ENCODE data around the gene CDK14. TPM values are rescaled to one million over a fixed set of nuclear protein-coding genes. Genes with fewer than 3 reads are reported as not detected.

Gene CDK14
- total and polyA plus RNA-seq, 10 of the 15 experiments (the other 5 are each of a cell fraction or from before 2014, with no cell fraction given) = 6.5 to 61.3 (median 24.2) TPM

DNA sequence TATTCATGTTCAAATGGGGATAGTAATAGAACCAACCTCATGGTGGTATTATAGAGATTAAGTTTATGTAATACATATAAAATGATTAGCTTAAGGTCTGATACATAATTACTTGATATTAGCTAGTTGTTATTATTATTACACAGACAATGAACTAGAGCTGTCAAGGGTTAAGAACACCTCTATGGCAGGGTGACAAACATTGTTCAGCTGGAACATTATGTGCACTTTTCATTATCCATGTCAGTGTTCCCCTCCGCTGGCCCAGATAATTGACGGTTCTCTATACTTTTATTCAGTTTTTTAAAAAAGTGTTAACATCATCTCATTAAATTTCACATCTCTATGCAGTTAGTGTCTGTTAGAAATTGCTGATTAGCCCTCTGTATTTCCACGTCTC is 142.1 kb downstream of the CDK14 start:
- peaks cover 0 to 7% of the 10 kb centered on the region in 2 experiments; a peak in 3 of 4 replicates for H3K36me3 ChIP-seq (ENCODE audit: control insufficient read depth in 2 of 2, insufficient read depth in 2 of 2, low read length in 1 of 2)
- in situ Hi-C loops (cut with MboI) = no loop called here
- H3K27ac ChIP-seq (ENCODE audit: control insufficient read depth, insufficient read depth) = no peak overlapping the region
- POLR2A ChIA-PET = interaction anchor here (1.7 to 1.8 kb wide), 2 partner anchors 14 to 37 kb away, joined by 3 to 4 read pairs; no protein-coding TSS in a partner anchor
- DNase-seq (ENCODE audit: low read depth, low spot score) = no peak
- H3K4me1 ChIP-seq (ENCODE audit: control insufficient read depth, insufficient read depth, low read length) = peaks cover 20% of the 10 kb centered on the region
- H2AFZ ChIP-seq (ENCODE audit: control insufficient read depth, low read depth, low read length) = no peak overlapping the region
- no peak overlapping the region for H3K4me2 ChIP-seq (ENCODE audit: control insufficient read depth, insufficient read depth)
- intact Hi-C loops (cut with micrococcal nuclease; ENCODE audit: unreplicated experiment) = no loop called here
- peaks cover 6% of the 10 kb centered on the region for H3K9me3 ChIP-seq (replicated peaks; ENCODE audit: control insufficient read depth, insufficient read depth, low read length)
- H3K27me3 ChIP-seq (replicated peaks in 1 of 2; ENCODE audit: control insufficient read depth in 2 of 2, insufficient read depth in 2 of 2, low read length in 1 of 2) = no peaks in the 10 kb centered on the region
- no TSS peak for BruUV-seq (replicated peaks)
- RAD21 ChIA-PET (ENCODE audit: unreplicated experiment) = interaction anchor here (1.0 to 2.6 kb wide), 9 partner anchors 10 to 115 kb away, joined by 3 to 15 read pairs (median 5); no protein-coding TSS in a partner anchor
- H3K79me2 ChIP-seq (ENCODE audit: control insufficient read depth, insufficient read depth, low read length) = no peaks in the 10 kb centered on the region; the same call in 1 of the 2 replicates
- CTCF ChIA-PET = interaction anchor here (1.0 to 2.2 kb wide), 6 partner anchors 9 to 296 kb away, joined by 3 to 14 read pairs (median 4); no protein-coding TSS in a partner anchor
- SMC1A ChIA-PET (ENCODE audit: uncharacterized antibody, unreplicated experiment) = interaction anchor here (0.7 to 4.0 kb wide), 14 partner anchors 9 to 299 kb away, joined by 3 to 41 read pairs (median 8); no protein-coding TSS in a partner anchor
- no peaks in the 10 kb centered on the region for H4K20me1 ChIP-seq (ENCODE audit: control insufficient read depth, insufficient read depth)
- no peak for FAIRE-seq
- WGBS (ENCODE audit: insufficient coverage, insufficient replicate concordance, low lambda C conversion rate, missing lambda C conversion rate) = 78% methylated on average over 3 of the region's 3 CpGs
- no peak for ATAC-seq
- H3K9ac ChIP-seq (ENCODE audit: control insufficient read depth, insufficient read depth, low read length) = no peak overlapping the region
- TF ChIP-seq SMARCA5 (IDR thresholded peaks at IDR 0.05) (no peak), POLR2AphosphoS2 (IDR thresholded peaks at IDR 0.05; ENCODE audit: low read depth, low read length) (no peak), IKZF1 (conservative IDR thresholded peaks at IDR 0.05) (no peak), ZNF384 (IDR thresholded peaks at IDR 0.05; ENCODE audit: borderline replicate concordance, low read depth, low read length) (no peak), ETV6 (conservative IDR thresholded peaks at IDR 0.05 in 1 of 2, IDR thresholded peaks at IDR 0.05 in 1 of 2; ENCODE audit: borderline replicate concordance in 1 of 2, low read depth in 1 of 2) (no peak), CBX3 (IDR thresholded peaks at IDR 0.05; ENCODE audit: borderline replicate concordance, low read depth) (no peak), SMAD5 (IDR thresholded peaks at IDR 0.05; ENCODE audit: low read depth) (no peak), FOXK2 (IDR thresholded peaks at IDR 0.05) (no peak), GABPA (IDR thresholded peaks at IDR 0.05; ENCODE audit: low read depth) (no peak), MTA2 (IDR thresholded peaks at IDR 0.05; ENCODE audit: low read depth) (no peak), ZZZ3 (IDR thresholded peaks at IDR 0.05; ENCODE audit: control insufficient read depth, insufficient read length, low read depth) (no peak), SRF (IDR thresholded peaks at IDR 0.05; ENCODE audit: low read depth in 2 of 2, low read length in 2 of 2) (no peak), ZNF217 (IDR thresholded peaks at IDR 0.05) (no peak), ZNF274 (IDR thresholded peaks at IDR 0.05; ENCODE audit: insufficient read depth, insufficient read length) (no peak), JUNB (IDR thresholded peaks at IDR 0.05) (no peak)
- TF ChIP-seq, protein P1, sequence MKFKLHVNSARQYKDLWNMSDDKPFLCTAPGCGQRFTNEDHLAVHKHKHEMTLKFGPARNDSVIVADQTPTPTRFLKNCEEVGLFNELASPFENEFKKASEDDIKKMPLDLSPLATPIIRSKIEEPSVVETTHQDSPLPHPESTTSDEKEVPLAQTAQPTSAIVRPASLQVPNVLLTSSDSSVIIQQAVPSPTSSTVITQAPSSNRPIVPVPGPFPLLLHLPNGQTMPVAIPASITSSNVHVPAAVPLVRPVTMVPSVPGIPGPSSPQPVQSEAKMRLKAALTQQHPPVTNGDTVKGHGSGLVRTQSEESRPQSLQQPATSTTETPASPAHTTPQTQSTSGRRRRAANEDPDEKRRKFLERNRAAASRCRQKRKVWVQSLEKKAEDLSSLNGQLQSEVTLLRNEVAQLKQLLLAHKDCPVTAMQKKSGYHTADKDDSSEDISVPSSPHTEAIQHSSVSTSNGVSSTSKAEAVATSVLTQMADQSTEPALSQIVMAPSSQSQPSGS (IDR thresholded peaks at IDR 0.05; ENCODE audit: low read length) = no peak
- TF ChIP-seq, protein P2, sequence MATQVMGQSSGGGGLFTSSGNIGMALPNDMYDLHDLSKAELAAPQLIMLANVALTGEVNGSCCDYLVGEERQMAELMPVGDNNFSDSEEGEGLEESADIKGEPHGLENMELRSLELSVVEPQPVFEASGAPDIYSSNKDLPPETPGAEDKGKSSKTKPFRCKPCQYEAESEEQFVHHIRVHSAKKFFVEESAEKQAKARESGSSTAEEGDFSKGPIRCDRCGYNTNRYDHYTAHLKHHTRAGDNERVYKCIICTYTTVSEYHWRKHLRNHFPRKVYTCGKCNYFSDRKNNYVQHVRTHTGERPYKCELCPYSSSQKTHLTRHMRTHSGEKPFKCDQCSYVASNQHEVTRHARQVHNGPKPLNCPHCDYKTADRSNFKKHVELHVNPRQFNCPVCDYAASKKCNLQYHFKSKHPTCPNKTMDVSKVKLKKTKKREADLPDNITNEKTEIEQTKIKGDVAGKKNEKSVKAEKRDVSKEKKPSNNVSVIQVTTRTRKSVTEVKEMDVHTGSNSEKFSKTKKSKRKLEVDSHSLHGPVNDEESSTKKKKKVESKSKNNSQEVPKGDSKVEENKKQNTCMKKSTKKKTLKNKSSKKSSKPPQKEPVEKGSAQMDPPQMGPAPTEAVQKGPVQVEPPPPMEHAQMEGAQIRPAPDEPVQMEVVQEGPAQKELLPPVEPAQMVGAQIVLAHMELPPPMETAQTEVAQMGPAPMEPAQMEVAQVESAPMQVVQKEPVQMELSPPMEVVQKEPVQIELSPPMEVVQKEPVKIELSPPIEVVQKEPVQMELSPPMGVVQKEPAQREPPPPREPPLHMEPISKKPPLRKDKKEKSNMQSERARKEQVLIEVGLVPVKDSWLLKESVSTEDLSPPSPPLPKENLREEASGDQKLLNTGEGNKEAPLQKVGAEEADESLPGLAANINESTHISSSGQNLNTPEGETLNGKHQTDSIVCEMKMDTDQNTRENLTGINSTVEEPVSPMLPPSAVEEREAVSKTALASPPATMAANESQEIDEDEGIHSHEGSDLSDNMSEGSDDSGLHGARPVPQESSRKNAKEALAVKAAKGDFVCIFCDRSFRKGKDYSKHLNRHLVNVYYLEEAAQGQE (IDR thresholded peaks at IDR 0.05; ENCODE audit: low read depth, low read length) = no peak
- TF ChIP-seq, protein P3, sequence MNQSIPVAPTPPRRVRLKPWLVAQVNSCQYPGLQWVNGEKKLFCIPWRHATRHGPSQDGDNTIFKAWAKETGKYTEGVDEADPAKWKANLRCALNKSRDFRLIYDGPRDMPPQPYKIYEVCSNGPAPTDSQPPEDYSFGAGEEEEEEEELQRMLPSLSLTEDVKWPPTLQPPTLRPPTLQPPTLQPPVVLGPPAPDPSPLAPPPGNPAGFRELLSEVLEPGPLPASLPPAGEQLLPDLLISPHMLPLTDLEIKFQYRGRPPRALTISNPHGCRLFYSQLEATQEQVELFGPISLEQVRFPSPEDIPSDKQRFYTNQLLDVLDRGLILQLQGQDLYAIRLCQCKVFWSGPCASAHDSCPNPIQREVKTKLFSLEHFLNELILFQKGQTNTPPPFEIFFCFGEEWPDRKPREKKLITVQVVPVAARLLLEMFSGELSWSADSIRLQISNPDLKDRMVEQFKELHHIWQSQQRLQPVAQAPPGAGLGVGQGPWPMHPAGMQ (IDR thresholded peaks at IDR 0.05; ENCODE audit: borderline replicate concordance) = no peak
- no peak overlapping the region for H3K4me3 ChIP-seq

Measured in GM12878 (cell line).